Panc1 (cell line): Measurements from ENCODE around the gene UBE2R2.

Source experiments
- CTCF ChIP-seq: fragments of 450-650 bp; IDR thresholded peaks from 2 replicates; pipeline ENCODE4 v1.5.1; 2017; ENCODE audit warnings: mild to moderate bottlenecking
- POLR2AphosphoS5 ChIP-seq: IDR thresholded peaks from 2 replicates; pipeline ENCODE4 v1.6.1; 2012; ENCODE audit warnings: mild to moderate bottlenecking, low read depth, low read length, moderate library complexity
- REST ChIP-seq, 2 experiments: IDR thresholded peaks; 2 replicates each; pipeline ENCODE4 v1.6.1; 2011 to 2012; ENCODE audit warnings: low read depth in 2 of 2, control low read depth in 1 of 2, low read length in 1 of 2, mild to moderate bottlenecking in 1 of 2, moderate library complexity in 1 of 2; ENCODE audit not compliant: insufficient read depth in 1 of 2
- SIN3A ChIP-seq: IDR thresholded peaks from 2 replicates; pipeline ENCODE4 v1.6.1; 2012; ENCODE audit warnings: low read depth, mild to moderate bottlenecking, low read length, moderate library complexity, borderline replicate concordance; ENCODE audit not compliant: insufficient read depth
- TCF7L2 ChIP-seq: IDR thresholded peaks from 2 replicates; pipeline ENCODE4 v1.6.1; 2011; ENCODE audit warnings: mild to moderate bottlenecking, low read depth, low read length, inconsistent platforms

GRCh38 chr9:33906769-33907168, 89.8 kb downstream of the UBE2R2 start:
- TF ChIP-seq CTCF = no peak
- no peak for TF ChIP-seq POLR2AphosphoS5
- TF ChIP-seq REST (IDR thresholded peaks at IDR 0.05; ENCODE audit: insufficient read depth in 1 of 2, low read depth in 2 of 2, low read length in 1 of 2) = no peak
- no peak for TF ChIP-seq SIN3A
- TF ChIP-seq TCF7L2 = no peak
